SK-N-DZ (cell line): Measurements from ENCODE around the gene LTBP1.
"Not testable (repeated sequence)": the region's sequence is repeated elsewhere in the genome, so short reads cannot be mapped to it uniquely, and the experiment has no call there.

Experiments used
- DNase-seq: peaks from one replicate; pipeline ENCODE4 v3.0.0-alpha.2; 2015; ENCODE audit warnings: low spot score

The LTBP1 gene

DNA sequence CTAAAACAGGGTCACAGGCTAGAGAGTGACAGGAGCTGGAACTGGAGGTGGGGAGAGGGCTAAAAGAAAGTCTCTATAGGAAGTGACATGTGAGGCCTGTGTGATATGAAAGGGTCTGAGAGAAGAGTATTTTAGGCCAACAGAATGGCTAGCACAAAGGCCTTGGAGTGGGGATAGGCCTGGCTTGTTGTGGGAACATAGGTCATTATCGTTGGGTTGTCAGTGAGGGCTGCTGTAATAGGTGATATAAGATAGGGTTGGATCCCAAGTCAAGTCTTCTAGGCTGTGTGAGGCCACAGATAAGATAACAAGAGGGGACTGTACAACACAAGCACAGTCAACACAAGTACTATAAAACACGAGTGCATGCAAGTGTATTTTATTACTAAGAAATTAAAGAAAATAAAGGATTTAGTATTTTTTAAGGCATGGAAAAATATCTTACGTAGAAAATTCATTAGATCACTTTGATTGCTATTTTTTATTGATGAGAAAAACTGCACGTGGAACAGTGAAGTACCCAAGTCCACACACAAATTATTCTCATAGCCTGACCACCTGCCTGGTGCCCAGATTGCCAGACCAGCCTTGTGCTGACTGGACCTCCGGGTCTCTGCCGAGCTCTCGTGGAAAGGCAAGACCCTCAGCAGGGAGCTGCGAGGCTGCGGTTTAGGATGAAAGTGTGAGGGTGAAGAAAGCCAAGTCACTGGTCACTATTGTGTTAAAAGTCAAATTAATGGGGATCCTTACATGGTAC lies 14.1 kb downstream of the LTBP1 start:
- no peak for DNase-seq

DNA sequence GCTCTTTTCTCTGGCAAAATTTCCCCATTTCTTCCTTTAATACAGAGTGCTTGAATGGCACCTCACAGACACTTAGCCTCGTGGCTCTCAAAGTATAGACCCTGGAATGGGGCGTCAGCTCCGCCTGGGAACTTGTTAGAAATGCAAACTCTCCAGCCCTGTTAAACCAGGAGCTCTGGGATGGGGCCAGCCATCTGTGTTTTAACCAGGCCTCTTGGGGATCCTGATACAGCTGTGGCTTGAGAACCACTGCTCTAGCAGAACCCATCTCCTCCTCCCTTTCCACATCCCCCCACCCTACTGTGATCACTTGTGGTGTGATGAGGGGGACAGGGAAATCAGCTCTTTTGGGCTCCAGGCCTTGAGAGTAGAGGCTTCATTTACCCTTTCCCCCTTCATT lies 15.9 kb downstream of the LTBP1 start:
- DNase-seq = no peak

DNA sequence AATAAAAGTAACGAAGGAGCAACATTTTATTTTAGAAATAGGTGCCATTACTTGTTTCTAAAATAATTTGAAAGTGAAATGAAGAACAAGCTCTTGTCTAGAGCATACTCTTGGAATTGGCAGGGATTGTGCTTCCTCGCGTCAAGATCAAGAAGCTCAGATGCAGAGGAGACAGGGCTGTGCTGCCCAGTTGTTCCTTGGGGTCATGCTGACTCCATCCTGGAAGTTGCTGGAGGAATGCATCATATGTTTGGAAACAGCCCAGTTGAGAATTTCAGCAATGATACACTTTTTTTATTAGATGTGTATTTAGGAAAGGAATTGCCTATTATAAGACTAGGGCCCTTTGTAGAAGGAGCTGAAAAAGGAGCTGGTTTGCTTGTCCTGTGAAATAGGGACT lies 17.2 kb downstream of the LTBP1 start:
- no peak for DNase-seq

DNA sequence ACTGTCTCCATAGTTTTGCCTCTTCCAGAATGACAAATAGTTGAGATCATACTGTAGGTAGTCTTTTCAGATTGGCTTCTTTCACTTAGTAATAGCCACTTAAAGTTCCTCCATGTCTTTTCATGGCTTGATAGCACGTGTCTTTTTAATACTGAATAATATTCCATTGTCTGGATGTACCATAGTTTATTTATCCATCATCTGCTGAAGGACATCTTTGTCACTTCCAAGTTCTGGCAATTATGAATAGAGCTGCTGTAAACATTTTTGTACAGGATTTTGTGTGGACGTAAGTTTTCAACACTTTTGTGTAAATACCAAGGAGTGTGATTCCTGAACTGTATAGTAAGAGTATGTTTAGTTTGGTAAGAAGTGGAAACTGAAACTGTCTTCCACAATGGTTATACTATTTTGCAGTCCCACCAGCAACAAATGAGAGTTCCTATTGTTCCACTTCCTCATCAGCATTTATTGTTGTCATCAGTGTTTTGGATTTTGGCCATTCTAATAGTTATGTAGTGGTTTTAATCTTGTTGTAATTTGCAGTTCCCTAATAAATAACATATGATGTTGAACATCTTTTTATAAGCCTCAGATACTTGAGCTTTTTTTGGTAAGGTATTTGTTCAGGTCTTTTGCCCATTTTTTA lies 18.9 kb downstream of the LTBP1 start:
- DNase-seq = no peak

DNA sequence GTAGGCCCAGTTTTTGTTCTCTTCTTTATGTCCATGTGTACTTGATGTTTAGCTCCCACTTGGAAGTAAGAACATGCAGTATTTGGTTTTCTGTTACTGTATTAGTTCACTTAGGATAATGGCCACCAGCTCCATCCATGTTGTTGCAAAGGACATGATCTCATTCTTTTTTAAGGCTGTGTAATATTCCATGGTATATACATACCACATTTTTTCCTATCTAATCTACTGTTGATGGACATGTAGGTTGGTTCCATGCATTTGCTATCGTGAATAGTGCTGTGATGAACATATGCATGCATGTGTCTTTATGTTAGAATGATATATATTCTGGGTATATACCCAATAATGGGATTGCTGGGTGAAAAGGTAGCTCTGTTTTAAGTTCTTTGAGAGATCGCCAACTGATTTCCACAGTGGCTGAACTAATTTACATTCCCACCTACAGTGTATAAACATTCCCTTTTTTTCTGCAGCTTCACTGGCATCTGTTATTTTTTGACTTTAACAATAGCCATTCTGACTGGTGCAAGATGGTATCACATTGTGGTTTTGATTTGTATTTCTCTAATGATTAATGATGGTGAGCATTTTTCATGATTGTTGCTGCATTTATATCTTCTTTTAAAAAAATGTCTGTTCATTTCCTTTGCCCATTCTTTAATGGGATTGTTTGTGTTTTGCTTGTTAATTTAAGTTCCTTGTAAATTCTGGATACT lies 22.9 kb downstream of the LTBP1 start:
- DNase-seq = no peak

DNA sequence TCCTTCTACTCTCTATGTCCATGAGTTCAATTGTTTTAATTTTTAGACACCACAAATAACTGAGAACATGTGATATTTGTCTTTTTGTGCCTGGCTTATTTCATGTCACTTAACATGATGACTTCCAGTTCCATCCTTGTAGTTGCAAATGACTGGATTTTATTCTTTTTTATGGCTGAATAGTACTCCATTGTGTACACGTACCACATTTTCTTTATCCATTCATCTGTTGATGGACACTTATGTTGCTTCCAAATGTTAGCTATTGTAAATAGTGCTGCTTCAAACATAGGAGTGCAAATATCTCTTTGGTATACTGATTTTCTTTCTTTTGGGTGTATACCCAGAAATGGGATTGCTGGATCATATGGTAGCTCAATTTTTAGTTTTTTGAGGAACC lies 27.0 kb downstream of the LTBP1 start:
- DNase-seq = not testable (repeated sequence)

DNA sequence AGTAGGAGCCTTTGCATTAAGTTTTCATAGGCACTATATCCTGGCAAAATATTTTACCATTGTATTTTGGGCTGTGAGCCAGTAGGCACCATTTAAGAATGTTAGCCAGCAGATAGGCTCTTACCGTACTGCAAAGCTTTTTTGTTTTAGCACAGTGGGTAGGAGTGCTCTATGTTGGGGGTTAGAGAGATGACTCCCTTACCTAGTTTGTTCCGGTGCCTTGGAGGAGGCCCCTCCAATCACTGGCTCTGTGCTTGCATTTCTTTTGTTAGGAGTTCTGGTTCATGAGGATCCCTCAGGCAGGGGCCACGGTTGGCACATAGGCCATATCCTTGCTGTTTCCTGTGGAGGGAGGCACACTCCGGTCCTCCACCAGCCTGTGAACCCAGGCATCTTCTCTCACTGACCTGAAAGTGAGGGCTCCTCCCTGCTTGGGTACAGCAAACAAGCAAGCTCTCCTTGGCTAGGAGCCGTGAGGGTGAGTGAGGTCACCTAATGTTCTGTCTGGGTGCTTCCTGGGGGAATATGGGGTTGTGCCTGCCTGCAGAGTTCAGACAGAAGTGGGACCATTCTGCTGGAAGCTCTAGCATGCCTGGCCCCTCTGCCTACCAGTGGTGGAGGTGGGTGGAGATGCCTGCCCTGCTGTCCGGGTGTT lies 29.8 kb downstream of the LTBP1 start:
- no peak for DNase-seq

DNA sequence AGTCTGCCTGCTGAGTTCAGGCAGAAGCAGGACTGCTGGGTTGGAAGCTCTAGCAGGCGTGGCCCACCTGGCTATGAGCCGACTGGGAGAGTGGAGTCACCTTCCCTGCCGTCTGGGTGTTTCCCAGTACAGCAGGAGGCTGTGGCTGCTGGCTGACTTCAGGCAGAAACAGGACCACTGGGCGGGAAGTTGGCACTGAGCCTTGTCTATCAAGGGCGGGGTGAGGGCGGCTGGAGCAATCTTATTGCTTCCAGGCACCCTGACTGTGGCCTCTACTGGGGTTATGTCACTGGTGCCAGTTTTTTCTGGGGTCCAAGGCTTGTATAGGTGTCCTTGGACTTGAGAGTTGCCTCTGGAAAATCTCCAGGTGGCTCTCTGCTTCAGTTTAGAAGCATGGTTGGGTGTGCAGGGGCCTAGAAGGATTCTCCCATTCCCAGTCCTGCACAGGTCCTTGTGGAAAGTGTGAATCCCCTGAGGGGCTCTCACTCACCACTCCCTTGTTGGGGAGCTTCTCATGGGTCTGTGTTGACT lies 30.5 kb downstream of the LTBP1 start:
- DNase-seq = no peak

DNA sequence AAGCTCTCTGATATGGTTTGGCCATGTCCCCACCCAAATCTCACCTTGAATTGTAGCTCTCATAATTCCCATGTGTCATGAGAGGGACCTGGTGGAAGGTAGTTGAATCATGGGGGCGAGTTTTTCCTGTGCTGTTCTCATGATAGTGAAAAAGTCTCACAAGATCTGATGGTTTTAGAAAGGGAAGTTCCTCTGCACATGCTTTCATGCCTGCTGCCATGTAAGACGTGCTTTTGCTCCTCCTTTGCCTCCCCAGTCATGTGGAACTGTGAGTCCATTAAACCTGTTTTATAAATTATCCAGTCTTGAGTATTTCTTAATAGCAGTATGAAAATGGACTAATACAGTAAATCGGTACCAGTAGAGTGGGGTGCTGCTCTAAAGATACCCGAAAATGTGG lies 34.9 kb downstream of the LTBP1 start:
- DNase-seq = no peak

DNA sequence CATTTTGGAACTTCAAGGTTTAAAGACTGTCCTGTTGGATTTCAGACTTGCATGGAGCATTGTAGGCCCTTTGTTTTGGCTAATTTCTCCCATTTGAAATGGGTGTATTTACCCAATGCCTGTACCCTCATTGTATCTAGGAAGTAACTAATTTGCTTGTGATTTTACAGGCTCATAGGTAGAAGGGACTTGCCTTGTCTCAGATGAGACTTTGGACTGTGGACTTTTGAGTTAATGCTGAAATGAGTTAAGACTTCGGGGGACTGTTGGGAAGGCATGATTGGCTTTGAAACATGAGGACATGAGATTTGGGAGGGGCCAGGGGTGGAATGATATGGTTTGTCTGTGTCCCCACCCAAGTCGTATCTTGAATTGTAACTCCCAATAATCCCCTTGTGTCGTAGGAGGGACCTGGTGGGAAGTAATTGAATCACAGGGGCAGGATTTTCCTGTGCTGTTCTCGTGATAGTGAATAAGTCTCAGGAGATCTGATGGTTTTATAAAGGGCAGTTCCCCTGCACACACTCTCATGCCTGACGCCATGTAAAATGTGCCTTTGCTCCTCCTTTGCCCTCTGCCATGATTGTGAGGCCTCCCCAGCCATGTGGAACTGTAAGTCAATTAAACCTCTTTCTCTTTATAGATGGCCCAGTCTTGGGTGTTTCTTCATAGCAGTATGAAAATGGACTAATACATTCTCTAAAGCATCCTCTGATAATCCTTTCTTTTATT lies 36.6 kb downstream of the LTBP1 start:
- not testable (repeated sequence) for DNase-seq

DNA sequence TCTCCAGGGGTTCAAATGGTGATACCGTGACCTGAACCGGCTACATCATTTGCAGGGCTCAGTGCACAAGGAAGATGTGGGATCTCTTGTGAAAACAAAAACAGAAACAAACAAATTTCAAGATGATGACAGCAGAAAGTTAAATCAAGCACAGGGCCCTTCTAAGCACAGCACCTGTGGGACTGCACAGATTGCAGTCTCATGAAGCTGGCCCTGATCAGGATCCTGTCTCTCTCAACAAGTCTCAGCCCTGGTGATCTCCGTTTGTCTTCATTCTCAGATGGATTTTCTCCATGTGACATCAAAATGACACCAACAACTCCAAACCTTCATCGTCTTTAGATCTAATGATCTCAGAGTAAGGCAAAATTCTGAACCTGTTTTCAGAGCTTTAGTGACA lies 39.7 kb downstream of the LTBP1 start:
- no peak for DNase-seq

DNA sequence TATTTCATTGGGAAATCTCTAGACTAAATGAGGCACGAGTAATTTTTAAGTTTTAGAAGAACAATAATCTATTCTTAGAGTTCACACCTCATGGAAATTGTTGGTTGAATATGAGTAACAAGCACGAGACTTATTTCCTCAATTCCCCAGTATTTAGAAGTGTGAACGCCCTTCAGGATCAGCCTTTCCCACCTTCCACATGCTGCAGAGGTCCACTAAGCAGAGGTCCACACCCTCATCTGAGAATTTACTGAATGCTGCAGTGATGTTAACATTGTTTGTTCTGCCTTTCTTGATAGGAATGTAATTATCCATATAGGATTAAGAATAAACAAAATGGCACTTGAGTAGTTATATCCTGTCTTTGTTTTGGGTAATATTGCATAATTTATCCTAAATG lies 41.8 kb downstream of the LTBP1 start:
- no peak for DNase-seq

DNA sequence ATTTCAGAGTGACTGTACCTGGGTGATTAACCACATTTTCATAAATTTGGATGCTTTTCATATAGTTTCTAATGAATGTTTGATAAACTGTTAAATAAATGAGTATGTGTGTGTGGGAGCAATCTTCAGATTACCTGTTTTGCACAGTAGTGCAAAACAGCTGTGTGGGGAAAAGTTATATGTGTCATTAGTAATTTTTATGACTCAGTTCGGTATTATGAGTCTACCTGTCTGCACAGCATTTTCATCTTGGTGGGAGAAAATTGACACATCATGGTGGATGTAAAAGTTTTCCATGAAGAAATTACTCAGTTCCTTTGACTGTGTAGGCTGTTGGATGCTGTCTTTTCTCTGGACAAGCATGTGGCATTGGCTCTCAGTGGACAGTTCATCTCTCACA lies 43.8 kb downstream of the LTBP1 start:
- DNase-seq = no peak

DNA sequence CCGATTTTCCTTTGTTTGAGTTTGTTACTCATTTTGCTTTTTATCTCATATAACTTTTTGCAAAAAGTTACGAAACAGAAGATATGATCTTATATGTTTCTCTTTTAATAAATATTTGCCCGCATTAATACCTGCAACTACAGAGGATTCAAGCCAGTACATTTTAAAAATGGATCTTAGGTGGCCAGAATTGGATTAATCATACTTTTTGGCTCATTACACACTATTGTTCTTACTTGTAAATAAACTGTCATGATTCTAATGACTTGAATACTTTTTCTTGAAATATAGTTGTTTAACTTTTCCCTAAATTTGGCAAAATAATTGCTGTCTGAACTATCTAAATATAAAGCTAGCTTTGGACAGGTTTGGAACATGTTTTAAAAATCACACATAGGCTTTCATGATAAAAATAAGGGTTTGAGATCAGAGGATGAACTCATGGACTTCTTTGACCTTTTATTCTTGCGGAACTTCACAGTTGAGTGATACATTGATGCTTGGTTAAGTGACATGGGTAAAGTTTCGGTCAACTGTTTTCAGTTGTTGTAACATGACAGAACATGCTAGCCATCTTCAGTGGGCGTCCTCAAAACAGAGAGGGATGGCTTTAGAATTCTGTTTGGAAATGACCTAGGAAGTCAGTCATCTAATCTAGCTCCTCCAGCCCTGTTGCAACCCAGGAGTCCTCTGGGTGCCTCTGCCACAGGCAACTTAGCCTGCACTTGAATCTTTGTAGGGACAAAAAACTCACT lies 44.5 kb downstream of the LTBP1 start:
- no peak for DNase-seq

DNA sequence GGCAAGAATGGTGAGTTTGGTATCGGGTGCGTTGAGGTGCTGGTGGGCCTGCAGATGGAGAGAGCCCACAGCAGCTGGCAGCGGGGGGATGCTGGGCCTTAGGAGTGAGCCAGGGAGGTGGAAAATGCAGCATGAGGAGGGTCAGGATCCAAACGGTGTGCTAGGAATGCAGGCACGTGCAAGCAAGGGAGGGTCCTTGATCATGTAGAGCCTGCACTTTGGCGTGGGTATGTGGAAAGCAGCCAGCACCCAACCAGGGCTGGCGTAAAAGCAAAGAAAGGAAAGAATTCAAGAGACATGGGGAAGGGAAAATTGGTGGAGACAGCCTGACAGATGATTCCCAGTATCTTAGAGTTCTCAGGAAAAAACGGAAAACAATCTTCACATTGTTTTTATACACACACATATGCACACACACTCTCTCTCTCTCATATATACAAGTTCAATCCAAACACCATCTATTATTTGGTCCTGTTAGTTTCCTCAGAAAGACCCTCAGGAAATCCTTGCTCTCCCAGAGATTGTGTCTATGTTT lies 46.3 kb downstream of the LTBP1 start:
- no peak for DNase-seq

DNA sequence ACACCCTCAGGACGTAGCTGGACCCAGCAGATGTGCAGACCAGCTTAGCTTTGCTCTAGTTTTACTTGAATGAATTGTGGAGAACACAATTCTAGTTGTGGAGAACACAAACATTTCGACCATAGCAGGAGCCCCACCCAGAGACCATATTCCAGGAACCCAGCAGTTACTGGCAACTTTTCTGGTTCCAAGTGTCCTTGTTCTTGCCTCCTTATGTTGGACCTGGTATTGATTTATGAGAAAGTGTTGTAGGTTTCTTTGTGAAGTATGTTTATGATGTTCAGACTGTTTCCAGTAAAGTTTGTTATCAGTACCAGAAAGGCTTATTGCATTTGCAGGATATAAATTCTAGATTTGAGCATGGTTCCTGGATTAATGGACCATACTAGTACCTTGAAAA lies 51.0 kb downstream of the LTBP1 start:
- no peak for DNase-seq

DNA sequence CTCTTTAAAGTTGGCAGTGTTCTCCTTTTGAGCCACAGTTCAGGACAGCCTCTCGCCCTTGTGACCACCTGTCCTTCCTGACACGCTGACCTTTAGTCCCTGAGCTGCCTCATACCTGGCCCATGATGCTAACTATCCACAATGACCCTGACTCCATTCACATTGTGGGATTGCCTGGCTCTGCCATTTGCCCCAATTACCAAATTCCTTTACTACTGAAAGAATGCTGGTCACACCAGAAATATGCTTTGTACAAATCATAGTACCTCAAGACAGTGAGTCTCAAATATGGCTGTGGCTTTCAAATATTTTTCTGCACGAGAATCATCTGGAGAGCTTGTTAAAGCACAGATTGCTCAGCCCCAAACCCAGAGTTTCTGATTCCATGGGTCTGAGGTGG lies 54.2 kb downstream of the LTBP1 start:
- no peak for DNase-seq

DNA sequence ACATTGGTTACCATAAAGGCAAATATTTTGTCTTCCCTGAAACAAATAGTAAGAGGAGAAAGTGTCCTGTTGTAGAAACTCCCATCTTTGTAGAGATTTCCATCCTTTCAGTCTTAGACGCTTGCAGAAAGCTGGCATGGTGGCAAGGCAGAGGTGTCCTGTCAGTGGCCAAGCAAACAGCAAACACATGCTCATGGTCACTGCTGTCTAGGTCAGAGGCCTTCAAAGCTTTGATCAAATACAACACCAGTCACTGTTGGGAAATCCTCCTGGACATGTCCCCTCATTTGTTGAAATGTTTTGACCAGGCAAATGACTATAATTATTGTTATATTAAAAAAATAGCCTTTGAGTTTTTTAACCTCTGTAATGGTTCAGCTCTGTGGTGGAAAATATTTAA lies 55.1 kb downstream of the LTBP1 start:
- no peak for DNase-seq

DNA sequence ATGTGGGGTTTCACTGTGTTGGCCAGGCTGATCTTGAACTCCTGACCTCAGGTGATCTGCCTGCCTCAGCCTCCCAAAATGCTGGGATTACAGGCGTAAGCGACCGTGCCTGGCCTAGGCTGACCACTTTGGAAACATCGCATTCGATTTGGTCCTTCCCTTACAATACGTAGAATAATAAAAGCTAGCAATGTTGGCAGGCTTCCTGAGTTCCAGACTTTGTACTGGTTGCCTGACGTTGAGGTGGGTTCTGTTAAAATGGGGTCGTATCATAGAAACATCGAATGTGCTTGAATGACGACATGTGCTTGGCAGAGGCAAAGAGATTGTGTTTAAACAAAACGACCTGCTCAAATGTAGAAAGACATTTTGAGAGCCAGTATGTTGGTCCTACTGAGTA lies 56.1 kb downstream of the LTBP1 start:
- no peak for DNase-seq

DNA sequence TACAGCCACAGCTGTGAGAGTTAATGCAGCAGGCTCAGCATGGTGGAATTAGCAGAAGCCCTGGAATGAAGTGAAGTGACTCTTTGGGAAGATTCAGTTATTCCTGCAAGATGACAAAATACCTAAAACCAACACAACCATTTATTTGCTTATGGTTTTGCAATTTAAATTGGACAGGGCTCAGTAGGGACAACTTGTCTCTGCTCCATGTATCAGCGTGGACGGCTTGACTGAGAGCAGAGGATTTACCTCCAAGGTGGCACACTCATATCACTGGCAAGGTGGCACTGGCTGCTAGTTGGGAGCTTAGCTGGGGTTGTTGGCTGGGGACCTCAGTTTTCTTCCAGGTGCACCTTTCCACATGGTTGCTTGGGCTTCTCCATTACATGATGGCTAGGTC lies 58.3 kb downstream of the LTBP1 start:
- DNase-seq = no peak
